ENCODE measurements around the gene EYA2. TPM values are rescaled to one million over a fixed set of nuclear protein-coding genes. Genes with fewer than 3 reads are reported as not detected.

The EYA2 gene
- total RNA-seq, 1 experiment from 2014 or later, result 0.74 TPM

- Histone ChIP-seq H3K27me3 (ENCODE audit: insufficient read depth, low read length) (no peaks in the 10 kb centered on the region), H2BK15ac (ENCODE audit: low read depth, low read length) (no peak overlapping the region), H3K56ac (ENCODE audit: insufficient read length, low read depth, low read length) (no peak overlapping the region), H4K5ac (ENCODE audit: insufficient read length, low read depth, low read length) (no peak overlapping the region), H4K91ac (ENCODE audit: insufficient read length, low read depth, low read length) (no peak overlapping the region), H3T11ph (ENCODE audit: low read length) (no peak overlapping the region), H2BK20ac (ENCODE audit: low read depth, low read length, poor library complexity, severe bottlenecking) (no peak overlapping the region), H2BK5ac (ENCODE audit: insufficient read length, low read length) (no peak overlapping the region), H3K4me2 (ENCODE audit: insufficient read depth, insufficient read length, low read length) (no peak overlapping the region), H3K14ac (ENCODE audit: insufficient read depth, low read length) (no peak overlapping the region), H3K18ac (ENCODE audit: insufficient read length, low read depth, low read length) (no peak overlapping the region), H2AK5ac (ENCODE audit: insufficient read length, low read length) (no peak overlapping the region), H3K23ac (ENCODE audit: insufficient read length, low read depth, low read length) (no peak overlapping the region), H2BK12ac (ENCODE audit: insufficient read length, low read depth, low read length) (no peak overlapping the region), H3K9ac (ENCODE audit: extremely low read depth, insufficient read length, low read length) (no peak overlapping the region), H3K9me3 (ENCODE audit: control insufficient read depth, low read depth, low read length) (no peaks in the 10 kb centered on the region), H3K27ac (ENCODE audit: insufficient read length, low read depth, low read length) (no peak overlapping the region), H4K8ac (replicated peaks; ENCODE audit: insufficient read length, low read depth, low read length) (no peak overlapping the region), H2BK120ac (ENCODE audit: low read depth, low read length, poor library complexity, severe bottlenecking) (no peak overlapping the region), H3K4me1 (ENCODE audit: insufficient read depth, low read length) (no peaks in the 10 kb centered on the region), H3K4ac (ENCODE audit: low read depth, low read length) (no peak overlapping the region), H3K79me1 (ENCODE audit: insufficient read depth, low read depth, low read length, poor library complexity, severe bottlenecking) (no peaks in the 10 kb centered on the region), H3K23me2 (ENCODE audit: insufficient read length, low read depth, low read length, poor library complexity, severe bottlenecking) (no peaks in the 10 kb centered on the region), H3K79me2 (ENCODE audit: insufficient read depth, low read length) (no peaks in the 10 kb centered on the region), H4K20me1 (ENCODE audit: control insufficient read depth, insufficient read depth, insufficient read length) (no peaks in the 10 kb centered on the region), H2AFZ (ENCODE audit: low read length) (no peak overlapping the region)
- no peak overlapping the region for H3K4me3 Mint-ChIP-seq
- H3K27me3 Mint-ChIP-seq (ENCODE audit: low read depth), result no peaks in the 10 kb centered on the region
- H3K36me3 Mint-ChIP-seq (ENCODE audit: insufficient read depth in 1 of 3, low read depth in 3 of 3), result no peaks in the 10 kb centered on the region
- H3K4me1 Mint-ChIP-seq, result peaks cover 0 to 6% of the 10 kb centered on the region in 2 experiments; a peak in 2 of 4 replicates
- DNase-seq, result no peak
- H3K9me3 Mint-ChIP-seq, result no peaks in the 10 kb centered on the region
- WGBS (ENCODE audit: extremely low coverage, insufficient read length, low lambda C conversion rate), result no CpG with 5 or more reads among the region's 6 CpGs
- H3K27ac Mint-ChIP-seq, result no peak overlapping the region
- no peak for TF ChIP-seq CTCF (conservative IDR thresholded peaks at IDR 0.05)
Measured at GRCh38 chr20:47086316-47086715, 191.7 kb downstream of the EYA2 start.
